Ascending aorta (tissue), 2 donors: ENCODE data around the gene BORCS8. TPM values are rescaled to one million over a fixed set of nuclear protein-coding genes. Genes with fewer than 3 reads are reported as not detected.

Experiments
- DNase-seq, 2 donors: peaks; one replicate each; pipeline ENCODE4 v3.0.0-alpha.2; 2019; ENCODE audit warnings: low spot score in 2 of 2
- H3K27ac ChIP-seq, 2 donors: fragments of 200-600 bp; sonication (generic); one replicate each; pipeline ENCODE4 v1.5.1; 2016 to 2017; ENCODE audit warnings: mild to moderate bottlenecking in 1 of 2
- H3K27me3 ChIP-seq: fragments of 200-600 bp; sonication (generic); one replicate; pipeline ENCODE4 v1.5.1; 2017
- H3K36me3 ChIP-seq, 2 donors: fragments of 200-600 bp; sonication (generic); one replicate each; pipeline ENCODE4 v1.5.1; 2016
- H3K4me1 ChIP-seq, 2 donors: fragments of 200-600 bp; sonication (generic); one replicate each; pipeline ENCODE4 v1.5.1; 2016 to 2017; ENCODE audit warnings: mild to moderate bottlenecking in 1 of 2
- H3K4me3 ChIP-seq, 2 donors: fragments of 200-600 bp; sonication (generic); one replicate each; pipeline ENCODE4 v1.5.1; 2016 to 2017; ENCODE audit warnings: mild to moderate bottlenecking in 1 of 2
- H3K9me3 ChIP-seq, 2 donors: fragments of 200-600 bp; sonication (generic); one replicate each; pipeline ENCODE4 v1.5.1; 2016
- intact Hi-C: fragments of 100-400 bp; cut with DNase I; formaldehyde crosslinking; loops from one replicate; pipeline ENCODE4 v1.15.1; 2023
- total RNA-seq: library from RNA; depleted of rRNA; stranded (reverse); fragments of >200 nt; gene quantifications from one replicate; pipeline ENCODE4 v1.1.0, GENCODE V29; 2016
- TF ChIP-seq, protein P1 (sequence below), 3 experiments: fragments of 200-600 bp in 2 of 3; fragments of 450-650 bp in 1 of 3; sonication (generic) in 2 of 3; IDR thresholded peaks; one replicate each; pipeline ENCODE4 v1.5.1; 2016 to 2019; ENCODE audit warnings: antibody characterized with exemption in 3 of 3, mild to moderate bottlenecking in 1 of 3, moderate library complexity in 1 of 3

BORCS8 gene
- total RNA-seq, 1 donor from 2014 or later: 26.9 TPM

DNA sequence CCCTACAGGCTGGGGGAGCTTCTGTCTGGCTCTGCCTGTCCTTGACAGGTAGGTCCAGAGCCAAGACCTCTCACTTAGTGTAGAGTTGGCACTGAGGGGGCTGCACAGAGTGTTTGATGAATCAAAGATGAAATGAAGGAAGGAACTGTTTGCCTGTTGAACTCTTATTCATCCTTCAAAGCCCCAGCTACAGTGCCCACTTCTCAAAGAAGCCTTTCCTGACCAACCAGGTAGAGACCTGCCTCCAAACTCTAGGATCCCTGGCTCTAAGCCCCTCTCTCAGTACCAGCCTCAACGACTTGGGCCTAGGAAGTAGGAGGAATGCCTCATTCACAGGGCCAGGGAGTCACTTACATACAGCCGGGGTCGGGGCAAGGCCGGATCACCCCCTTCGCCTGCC, 44.6 kb downstream of the BORCS8 start:
- no peak overlapping the region for H3K27ac ChIP-seq
- intact Hi-C loops: loop anchor here (2.0 kb wide), 1 partner anchor 27 kb away; no protein-coding TSS in a partner anchor
- H3K4me3 ChIP-seq: no peak overlapping the region
- no peaks in the 10 kb centered on the region for H3K9me3 ChIP-seq
- peaks cover 0 to 14% of the 10 kb centered on the region in 2 donors for H3K36me3 ChIP-seq
- DNase-seq: no peak
- TF ChIP-seq, protein P1, sequence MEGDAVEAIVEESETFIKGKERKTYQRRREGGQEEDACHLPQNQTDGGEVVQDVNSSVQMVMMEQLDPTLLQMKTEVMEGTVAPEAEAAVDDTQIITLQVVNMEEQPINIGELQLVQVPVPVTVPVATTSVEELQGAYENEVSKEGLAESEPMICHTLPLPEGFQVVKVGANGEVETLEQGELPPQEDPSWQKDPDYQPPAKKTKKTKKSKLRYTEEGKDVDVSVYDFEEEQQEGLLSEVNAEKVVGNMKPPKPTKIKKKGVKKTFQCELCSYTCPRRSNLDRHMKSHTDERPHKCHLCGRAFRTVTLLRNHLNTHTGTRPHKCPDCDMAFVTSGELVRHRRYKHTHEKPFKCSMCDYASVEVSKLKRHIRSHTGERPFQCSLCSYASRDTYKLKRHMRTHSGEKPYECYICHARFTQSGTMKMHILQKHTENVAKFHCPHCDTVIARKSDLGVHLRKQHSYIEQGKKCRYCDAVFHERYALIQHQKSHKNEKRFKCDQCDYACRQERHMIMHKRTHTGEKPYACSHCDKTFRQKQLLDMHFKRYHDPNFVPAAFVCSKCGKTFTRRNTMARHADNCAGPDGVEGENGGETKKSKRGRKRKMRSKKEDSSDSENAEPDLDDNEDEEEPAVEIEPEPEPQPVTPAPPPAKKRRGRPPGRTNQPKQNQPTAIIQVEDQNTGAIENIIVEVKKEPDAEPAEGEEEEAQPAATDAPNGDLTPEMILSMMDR (IDR thresholded peaks at IDR 0.05): no peak
- no peaks in the 10 kb centered on the region for H3K27me3 ChIP-seq
- H3K4me1 ChIP-seq: peaks cover 0 to 4% of the 10 kb centered on the region in 2 donors

DNA sequence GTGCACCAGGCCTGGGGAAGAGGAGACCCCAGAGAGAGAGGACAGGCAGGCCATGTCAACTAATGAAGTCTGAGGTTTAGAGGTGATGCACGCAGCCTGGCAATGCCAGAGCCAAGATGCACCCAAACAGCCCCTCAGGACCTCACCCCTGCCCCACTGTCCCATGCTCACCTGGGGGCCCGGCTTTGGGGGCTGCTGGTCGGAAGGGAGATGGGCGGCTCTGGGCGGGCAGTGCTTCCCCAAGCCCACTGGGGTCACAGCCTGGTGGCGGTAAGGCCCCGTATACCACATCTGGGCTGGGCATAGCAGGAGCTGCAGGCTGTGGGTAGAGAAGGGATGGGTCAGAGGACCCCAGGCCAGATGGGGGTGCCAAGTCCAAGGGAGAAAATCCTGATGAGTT, 45.1 kb downstream of the BORCS8 start:
- DNase-seq: no peak
- Histone ChIP-seq H3K4me1 (peaks cover 0 to 4% of the 10 kb centered on the region in 2 donors), H3K4me3 (no peak overlapping the region), H3K9me3 (no peaks in the 10 kb centered on the region), H3K27ac (no peak overlapping the region), H3K27me3 (no peaks in the 10 kb centered on the region), H3K36me3 (peaks cover 0 to 14% of the 10 kb centered on the region in 2 donors)
- intact Hi-C loops: loop anchor here (1.0 to 2.0 kb wide), 2 partner anchors 28 to 343 kb away; no protein-coding TSS in a partner anchor
- TF ChIP-seq, protein P1 (IDR thresholded peaks at IDR 0.05): no peak

DNA sequence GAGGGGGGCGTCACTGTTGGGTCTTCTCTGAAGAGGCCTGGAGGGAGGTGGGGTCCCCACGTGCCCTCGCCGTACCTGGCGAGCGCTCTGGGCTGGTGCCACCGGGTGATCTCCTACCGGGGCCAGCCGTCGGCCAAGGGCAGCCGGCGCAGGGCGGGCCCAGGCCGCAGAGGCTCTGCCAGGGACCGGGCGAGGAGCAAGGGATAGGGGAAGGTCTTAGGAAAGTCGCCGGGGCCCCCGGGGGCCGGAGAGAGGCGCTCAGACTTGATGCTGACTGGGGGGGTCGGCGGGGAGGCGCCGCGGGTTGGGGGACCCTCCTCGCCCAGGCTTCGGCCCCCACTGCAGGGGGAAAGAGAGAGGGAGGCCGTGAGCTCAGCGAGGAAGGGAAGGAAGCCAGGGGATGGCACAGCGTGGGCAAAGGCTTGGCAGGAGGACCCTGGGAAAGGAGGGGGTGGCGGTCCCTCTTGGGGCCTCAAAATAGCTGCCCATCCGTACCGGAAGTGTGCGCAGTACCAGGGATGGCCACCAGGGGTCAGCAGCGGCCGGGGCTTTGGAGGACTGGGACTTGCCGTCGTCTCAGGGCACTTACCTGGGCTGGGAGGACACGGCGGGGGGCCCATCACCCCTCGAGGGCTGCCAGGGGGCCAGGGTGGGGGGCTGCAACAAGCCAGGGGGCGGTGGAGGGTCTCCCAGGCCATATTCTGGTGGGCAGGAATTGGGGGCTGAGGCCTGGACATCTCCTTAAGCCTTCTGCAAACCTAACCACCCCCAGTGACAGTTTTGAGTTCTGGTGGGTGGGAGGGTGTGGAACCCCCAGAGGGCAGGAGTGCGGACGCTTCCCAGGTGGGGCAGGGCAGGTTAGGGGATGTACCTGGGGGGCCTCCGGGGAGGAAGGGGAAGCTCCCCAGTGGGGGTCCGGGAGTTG, 46.0 kb downstream of the BORCS8 start:
- H3K4me1 ChIP-seq: peaks cover 0 to 4% of the 10 kb centered on the region in 2 donors

DNA sequence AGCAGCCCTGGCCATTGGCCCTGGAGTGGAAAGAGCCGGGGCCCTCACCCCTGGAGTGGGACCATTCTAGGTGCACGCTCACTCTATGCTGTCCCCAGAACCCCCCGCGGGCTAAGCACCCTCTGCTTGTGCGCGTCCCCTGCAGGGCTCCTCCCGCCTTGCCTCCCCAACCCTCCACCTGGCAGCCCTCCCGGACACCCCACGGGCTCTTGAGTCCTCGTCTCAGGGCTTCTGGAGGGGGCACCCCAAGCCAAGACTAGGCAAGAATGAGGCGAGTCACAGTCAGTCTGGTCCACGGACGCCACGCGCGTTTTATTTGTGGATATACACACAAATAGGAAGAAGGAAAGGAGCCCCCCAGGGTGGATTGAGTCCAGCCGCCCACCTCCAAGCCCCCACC, 46.7 kb downstream of the BORCS8 start:
- peaks cover 0 to 4% of the 10 kb centered on the region in 2 donors for H3K4me1 ChIP-seq
- TF ChIP-seq, protein P1 (IDR thresholded peaks at IDR 0.05): no peak
- intact Hi-C loops: no loop called here
- H3K27ac ChIP-seq: no peak overlapping the region
- H3K9me3 ChIP-seq: no peaks in the 10 kb centered on the region
- H3K27me3 ChIP-seq: no peaks in the 10 kb centered on the region
- no peak overlapping the region for H3K4me3 ChIP-seq
- peaks cover 0 to 14% of the 10 kb centered on the region in 2 donors for H3K36me3 ChIP-seq
- DNase-seq: no peak

More for the DNA sequence above, 46.0 kb downstream of the BORCS8 start:
- Histone ChIP-seq H3K27ac (no peak overlapping the region), H3K4me3 (peak overlapping the region; percentile 28 to 53), H3K36me3 (peaks cover 0 to 14% of the 10 kb centered on the region in 2 donors), H3K27me3 (no peaks in the 10 kb centered on the region), H3K9me3 (no peaks in the 10 kb centered on the region)
- peak; percentile 25 to 90 for DNase-seq
- TF ChIP-seq, protein P1 (IDR thresholded peaks at IDR 0.05): peak; percentile 92 to 100 (median 97)
- intact Hi-C loops: loop anchor here (1.0 to 2.0 kb wide), 2 partner anchors 29 to 344 kb away; no protein-coding TSS in a partner anchor

DNA sequence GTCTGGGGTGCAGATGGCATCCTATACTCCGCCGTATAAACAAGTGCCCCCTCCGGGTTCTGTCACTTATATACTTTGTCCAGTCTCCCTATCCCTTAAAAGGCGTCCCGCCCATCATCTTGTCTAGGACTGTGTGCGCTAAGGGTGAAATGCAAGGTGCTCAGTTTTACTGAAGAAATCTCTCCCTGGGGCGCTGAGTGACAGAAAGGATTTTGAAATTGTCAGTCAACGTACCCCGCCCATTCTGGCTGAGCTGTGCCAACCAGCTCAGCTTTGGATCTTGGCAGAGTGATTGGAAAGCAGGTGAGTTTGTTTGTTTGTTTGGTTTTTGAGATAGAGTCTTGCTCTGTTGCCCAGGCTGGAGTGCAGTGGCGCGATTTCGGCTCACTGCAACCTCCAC, 49.6 kb downstream of the BORCS8 start:
- Histone ChIP-seq H3K27ac (no peak overlapping the region), H3K4me1 (peaks cover 0 to 10% of the 10 kb centered on the region in 2 donors), H3K4me3 (no peak overlapping the region), H3K36me3 (peaks cover 0 to 4% of the 10 kb centered on the region in 2 donors), H3K9me3 (no peaks in the 10 kb centered on the region), H3K27me3 (no peaks in the 10 kb centered on the region)
- intact Hi-C loops: no loop called here
- TF ChIP-seq, protein P1 (IDR thresholded peaks at IDR 0.05): no peak
- no peak for DNase-seq
